Measurements from ENCODE around the gene TECR.
"Not testable (repeated sequence)": the region's sequence is repeated elsewhere in the genome, so short reads cannot be mapped to it uniquely, and the experiment has no call there.

The TECR gene

GRCh38 chr19:14540741-14541525 is 11.5 kb downstream of the TECR start:
- no peak for DNase-seq

GRCh38 chr19:14541979-14542378 is 12.6 kb downstream of the TECR start:
- DNase-seq, result not testable (repeated sequence)

- DNase-seq, result no peak
Observed at GRCh38 chr19:14542711-14543328, 13.4 kb downstream of the TECR start.

DNA sequence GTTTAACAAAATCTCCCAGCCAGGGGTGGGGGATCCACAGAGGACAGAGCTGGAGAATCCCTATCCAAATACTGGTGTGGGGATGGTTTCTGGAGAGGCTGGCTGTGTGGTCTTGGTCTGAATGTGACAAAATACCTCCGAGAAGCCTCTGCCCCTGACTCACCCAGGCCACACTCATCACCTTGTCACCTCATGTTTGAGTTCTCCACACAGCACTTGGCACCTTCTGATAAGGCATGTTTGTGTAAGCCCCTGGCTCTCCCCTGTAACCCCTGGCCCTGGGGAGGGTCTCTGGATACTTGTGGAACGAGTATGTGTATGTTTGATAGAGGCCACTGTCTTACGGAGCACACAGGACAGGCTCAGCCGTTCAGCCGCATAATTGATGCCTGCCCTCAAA is 14.7 kb downstream of the TECR start:
- DNase-seq, result no peak

- no peak for DNase-seq
Observed at GRCh38 chr19:14544977-14545715, 15.8 kb downstream of the TECR start.

DNA sequence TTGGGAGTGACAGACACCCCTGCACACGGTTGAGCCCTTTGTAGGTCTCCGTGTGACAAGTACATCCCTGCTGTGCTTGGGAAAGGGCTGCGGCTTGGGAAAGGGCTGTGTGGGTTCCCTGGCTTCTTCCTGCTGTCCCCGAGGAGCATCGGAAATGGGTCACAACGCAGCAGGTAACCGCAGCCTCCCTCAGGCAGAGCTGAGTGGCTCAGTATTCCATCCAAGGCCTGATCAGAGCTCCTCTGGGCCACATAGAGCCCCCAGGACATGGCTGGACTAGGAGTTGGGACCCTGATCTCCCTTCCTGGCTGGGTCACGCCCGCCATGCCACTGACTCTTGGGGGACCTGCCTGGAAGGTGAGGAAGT is 16.3 kb downstream of the TECR start:
- DNase-seq, result no peak

DNA sequence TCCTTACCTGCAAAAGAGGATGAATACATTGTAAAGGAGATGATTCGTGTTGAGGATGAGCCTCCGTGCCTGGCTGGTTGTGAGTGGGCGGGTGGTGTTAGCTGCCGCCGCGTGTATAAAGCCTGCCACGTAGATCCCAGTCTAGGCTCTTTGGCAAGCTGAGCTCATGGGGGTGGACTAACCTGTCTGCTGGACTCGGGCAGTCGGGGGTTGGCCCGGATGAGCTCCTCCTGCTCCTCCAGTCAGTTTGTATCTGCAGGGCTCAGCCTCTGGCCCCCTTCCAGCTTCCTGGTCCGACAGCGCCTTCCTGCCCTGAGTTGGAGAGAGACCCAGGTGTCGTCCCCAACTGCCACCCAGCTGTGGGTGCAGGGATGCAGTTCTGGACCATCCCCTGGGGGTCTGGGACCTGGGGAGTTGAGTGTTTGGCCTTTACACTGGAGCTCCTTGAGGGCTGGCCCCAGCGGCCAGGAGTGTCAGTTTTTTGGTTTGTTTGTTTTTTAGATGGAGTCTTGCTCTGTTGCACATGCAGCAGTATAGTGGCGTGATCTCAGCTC is 20.9 kb downstream of the TECR start:
- no peak for DNase-seq

GRCh38 chr19:14551134-14552005 is 22.0 kb downstream of the TECR start:
- DNase-seq, result peak; percentile 79

GRCh38 chr19:14552006-14552360 is 22.6 kb downstream of the TECR start:
- DNase-seq, result not testable (repeated sequence)

DNA sequence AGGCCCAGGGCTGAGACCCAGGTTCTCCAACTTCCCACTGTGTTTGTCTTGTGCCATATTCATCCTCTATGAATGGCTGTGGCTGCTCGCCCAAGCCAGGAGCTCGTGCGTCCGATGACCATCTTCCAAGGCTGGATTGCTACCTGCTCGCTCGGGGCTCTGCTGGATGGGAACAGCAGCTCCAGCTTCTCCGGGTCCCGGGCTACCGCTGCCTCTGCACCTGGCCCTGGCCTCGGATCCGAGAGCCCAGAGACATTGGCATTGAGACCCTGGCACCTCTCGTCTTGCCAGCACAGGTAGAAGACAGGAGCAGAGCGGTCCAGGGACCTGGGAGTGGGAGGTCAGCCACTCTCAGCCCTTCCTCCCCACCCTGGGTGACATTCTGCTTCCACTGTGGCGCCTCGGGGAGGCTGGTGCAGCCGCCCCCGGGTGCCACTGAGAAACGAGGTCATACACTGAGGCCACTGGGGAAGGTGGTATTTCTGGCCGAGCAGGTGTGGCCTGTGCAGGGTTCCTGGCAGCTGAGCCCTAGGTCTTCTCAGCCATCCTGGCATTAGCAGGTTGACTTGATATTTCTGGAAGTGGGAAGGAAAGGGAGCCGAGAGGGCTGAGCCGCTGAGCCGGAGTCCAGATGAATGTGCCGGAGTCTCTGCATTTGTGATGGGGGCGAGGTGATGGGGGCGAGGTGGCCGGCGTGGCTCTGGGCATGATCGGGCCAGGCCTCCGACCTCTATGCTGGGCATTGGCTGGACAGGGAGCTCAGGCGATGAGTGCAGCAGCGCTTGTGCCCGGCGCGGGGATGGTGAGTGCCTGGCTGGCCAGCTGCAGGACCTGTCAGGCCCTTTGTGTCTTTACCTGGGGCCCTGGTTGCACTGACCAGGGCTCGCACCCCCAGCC is 23.9 kb downstream of the TECR start:
- no peak for DNase-seq

GRCh38 chr19:14553939-14554243 is 24.5 kb downstream of the TECR start:
- no peak for DNase-seq

DNA sequence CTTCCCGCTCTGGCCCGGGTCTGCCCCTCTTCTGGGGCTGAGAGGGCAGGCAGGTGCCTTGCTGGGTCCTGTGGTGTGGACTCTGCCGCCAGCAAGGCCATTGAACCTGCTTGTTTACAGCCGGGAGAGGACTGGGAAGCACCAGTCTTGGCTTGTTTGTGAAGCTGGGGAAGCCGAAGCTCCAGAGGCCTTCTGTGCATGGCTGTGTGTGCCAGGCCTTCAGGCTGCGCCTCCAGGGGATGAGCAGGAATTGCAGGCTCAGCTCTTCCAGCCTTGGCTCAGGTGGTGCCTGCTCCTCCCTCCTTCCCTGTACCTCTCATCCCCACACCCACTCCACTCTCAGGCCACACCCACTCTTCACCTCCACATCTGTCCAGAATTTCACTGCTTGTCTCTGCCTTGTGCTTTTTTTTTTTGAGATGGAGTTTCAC is 25.0 kb downstream of the TECR start:
- DNase-seq, result no peak

DNA sequence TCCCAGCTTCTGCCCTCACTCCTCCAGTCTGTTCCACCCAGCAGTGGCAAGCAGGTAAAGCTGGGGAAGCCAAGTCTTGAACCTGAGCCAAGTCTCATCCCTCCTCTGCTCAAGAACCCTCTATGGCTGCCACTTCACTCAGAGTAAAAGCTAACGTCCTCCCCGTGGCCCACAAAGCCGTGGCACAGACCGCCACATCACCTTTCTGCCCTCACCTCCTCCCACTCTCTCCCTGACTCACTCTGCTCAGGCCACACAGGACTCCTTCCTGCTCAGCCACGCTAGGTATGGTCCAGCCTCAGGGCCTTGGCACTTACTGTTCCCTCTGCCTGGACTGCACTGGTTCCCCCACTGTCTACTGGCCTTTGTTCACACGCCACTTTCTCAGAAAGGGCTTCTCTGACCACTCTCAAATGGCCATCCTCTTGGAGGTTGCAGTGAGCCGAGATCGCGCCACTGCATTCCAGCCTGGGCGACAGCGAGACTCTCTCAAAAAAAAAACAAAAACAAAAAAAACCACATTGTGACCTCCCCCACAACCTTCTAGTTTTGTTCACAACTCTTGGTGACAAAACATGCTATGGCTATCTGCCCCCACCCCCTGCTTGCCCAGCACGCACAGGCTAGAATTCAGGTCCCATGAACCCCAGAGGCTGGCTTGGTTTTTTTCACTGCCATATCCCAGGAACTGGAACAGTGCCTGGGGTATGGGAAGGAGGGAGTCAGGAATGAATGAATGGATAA is 26.7 kb downstream of the TECR start:
- no peak for DNase-seq

DNA sequence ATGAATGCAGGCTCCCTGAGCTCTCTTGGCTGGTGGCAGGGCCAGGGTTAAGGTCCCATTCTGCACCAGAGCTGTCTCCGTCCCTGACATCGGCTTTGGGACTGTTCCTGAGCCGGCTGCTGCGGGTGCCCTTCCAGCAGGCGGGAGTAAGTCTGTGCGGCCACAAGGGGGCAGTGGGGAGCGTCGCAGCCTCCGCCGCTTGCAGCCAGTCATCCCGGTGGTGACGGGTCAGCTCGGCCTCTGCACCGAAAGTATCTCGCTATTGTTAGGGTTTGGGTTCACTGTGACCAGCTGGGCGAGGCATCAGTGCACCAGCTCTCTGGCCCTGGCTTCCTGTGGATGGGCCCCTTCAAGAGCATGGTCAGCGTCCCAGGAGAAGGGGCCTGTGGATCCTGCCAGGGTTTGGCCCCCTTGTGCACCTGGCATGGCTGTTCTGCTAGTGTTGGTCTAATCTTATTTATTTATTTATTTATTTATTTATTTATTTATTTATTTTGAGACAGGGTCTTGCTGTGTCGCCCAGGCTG is 27.3 kb downstream of the TECR start:
- peak; percentile 52 for DNase-seq

- no peak for DNase-seq
Observed at GRCh38 chr19:14558370-14559066, 29.1 kb downstream of the TECR start.

DNA sequence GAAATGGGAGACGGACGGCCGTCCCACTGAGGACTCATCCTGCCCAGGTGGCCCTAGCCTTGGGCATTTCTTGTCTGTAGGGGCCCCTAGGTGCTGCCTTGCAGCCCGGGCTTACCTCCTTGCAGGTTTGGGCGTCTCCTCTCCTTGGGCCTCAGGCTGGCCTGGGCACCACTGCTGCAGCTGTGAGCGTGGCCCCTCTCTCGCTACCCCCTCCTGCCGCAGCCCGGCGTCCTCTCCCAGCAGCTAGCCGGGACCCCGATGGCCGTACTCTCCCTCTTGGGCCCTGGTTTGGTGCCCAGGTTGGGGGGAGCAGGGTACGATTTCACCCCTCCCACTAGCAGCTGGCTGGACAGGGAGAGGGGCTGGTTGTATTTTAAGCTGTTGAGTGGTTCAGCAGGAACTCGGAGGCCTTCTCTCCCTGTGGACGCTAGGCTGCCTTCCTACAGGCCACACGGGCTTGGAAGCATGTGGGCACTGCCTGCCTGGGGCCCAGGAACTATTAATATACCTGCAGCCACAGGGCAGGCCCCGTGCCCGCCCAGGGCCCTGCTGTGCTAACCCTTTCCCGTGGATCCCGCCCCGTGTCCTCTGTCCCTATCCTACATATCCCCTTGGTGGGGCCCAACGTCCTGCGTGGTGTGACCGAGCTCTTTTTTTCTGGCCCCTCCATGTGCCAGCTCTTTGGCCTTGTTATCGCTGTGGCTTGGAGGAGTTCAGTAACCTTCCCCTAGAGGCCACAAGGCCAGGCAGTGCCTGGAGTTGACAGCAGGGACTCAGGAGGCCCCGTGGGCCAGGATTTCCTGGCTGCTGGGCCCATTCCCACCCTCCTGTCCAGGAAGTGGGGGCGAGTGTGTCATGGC is 30.8 kb downstream of the TECR start:
- no peak for DNase-seq

DNA sequence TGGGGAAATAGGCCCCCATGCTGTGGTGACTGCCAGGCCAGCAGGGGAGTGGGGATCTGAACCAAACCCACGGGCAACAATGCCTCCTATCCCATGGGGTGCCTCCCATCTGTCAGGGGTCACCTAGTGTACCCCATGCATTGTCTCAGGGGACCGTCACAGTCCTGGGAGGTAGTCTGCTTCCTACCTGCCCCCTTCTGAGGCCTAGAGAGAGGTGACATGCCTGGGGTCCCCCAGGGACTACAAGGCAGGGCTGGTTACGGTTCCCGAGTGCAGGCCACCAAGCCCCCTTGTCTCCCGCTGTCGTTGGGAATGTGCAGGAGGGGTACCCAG is 31.3 kb downstream of the TECR start:
- DNase-seq, result no peak

DNA sequence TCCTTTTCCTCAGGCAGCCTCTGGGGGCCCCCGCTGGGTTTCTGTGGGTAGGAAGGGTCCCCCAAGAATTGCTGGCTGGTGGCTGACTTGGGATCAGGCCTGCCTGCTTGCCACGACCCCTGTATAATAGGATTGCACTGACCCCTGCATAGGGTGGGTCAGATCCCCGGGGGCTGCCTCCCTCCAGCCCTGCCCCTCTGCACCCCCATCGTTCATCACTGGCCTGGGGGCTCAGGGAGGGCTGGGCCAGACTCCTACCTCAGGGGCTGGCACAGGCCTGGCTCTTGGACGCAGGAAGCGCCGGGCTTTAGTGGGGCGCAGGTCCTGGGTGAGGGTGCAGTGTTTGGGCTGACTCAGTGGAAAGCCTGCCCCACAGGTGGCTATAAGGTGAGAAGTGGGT is 31.9 kb downstream of the TECR start:
- DNase-seq, result no peak

- no peak for DNase-seq
Observed at GRCh38 chr19:14561847-14562351, 32.5 kb downstream of the TECR start.

Data from central memory CD4-positive, alpha-beta T cell (primary cell).